DND-41 (cell line): ENCODE data around the gene GGT1.
"Not testable (repeated sequence)": the region's sequence is repeated elsewhere in the genome, so short reads cannot be mapped to it uniquely, and the experiment has no call there.

Experiments
- CTCF ChIP-seq: IDR thresholded peaks from 2 replicates; pipeline ENCODE4 v1.5.1; 2012; ENCODE audit warnings: borderline replicate concordance, low read length, moderate library complexity, mild to moderate bottlenecking; ENCODE audit not compliant: poor library complexity, severe bottlenecking; ENCODE audit errors: extremely low read depth
- EZH2 ChIP-seq: IDR thresholded peaks from 3 replicates; pipeline ENCODE4 v1.6.1; 2012; ENCODE audit warnings: borderline replicate concordance, low read depth, mild to moderate bottlenecking, moderate library complexity, low read length, inconsistent platforms; ENCODE audit not compliant: severe bottlenecking

DNA sequence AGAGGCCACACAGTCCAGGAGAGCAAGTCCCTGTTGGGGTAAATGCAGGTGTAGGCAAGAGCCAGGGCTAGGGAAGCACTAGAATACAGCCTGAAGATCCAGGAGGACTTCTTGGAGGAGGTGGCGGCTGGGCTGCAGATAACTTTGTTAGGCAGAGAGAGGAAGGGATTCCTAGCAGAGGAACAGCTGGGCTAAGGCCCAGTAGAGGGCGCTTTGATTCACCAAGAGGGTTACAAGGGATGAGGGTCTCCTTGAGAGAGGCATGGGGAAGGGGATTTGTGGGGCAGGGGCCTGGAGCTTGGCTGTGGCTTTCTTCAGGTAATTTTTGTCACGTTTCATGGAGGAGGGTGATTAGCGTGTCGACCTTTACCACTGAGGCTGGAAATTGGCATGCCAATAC is 18.3 kb downstream of the GGT1 start:
- TF ChIP-seq EZH2, CTCF: not testable (repeated sequence)
